SK-N-DZ (cell line): ENCODE results near the gene COMMD4.
"Not testable (repeated sequence)": the region's sequence is repeated elsewhere in the genome, so short reads cannot be mapped to it uniquely, and the experiment has no call there.

Experiments used
- DNase-seq: peaks from one replicate; pipeline ENCODE4 v3.0.0-alpha.2; 2015; ENCODE audit warnings: low spot score

The COMMD4 gene

DNA sequence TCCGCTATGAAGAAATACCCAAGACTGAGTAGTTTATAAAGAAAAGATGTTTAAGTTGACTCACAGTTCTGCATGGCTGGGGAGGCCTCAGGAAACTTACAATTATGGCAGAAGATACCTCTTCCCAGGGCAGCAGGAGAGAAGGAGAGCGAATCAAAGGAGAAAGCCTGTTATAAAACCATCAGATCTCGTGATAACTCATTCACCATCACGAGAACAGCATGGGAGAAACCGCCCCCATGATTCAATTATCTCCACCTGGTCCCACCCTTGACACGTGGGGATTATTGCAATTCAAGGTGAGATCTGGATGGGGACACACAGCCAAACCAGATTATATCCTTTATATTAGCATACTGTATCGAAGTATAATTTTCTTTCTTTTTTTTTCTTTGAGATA is 3.8 kb upstream of the COMMD4 start:
- DNase-seq = peak; percentile 46

DNA sequence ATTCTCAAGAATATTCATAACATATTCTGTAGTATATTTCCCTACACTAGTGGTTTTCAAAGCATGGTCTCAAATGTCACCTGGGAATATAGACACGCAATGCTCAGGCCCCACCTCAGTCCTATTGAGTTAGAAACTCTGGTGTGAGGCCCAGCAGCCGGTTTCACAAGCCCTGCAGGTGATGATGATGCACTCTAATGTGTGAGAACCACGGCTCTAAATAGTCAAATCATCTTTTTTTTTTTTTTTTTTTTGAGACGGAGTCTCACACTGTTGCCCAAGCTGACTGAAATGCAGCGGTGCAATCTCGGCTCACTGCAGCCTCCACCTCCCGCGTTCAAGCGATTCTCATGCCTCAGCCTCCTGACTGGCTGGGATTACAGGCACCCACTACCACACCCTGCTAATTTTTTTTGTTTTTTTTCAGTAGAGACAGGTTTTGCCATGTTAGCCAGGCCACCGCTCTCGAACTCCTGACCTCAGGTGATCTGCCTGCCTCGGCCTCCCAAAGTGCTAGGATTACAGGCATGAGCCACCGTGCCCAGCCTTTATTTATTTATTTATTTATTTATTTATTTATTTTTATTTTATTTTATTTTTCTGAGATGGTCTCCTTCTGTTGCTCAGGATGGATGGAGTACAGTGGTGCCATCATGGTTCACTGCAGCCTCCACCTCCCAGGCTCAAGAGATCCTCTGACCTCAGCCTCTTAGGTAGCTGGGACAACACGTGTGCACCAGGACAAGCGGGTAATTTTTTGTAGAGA is 2.0 kb upstream of the COMMD4 start:
- not testable (repeated sequence) for DNase-seq

DNA sequence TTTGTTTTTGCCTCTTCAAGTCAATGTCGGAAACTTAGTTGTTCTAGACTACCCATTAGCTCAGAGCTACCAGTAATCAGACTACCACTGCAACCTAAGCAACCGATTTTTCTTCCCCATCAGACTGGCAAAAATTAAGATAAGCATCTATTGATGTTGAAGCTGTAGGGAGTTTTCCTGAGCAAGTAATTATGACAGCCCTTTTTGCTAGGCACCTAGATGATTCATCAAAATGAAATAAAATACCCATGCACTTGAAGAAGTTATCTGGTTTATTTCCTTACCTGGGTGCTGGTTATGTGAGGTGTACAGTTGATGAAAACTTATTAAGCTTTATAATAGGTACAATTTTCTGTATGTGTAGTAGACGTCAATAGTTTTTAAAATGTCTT is 554 bp upstream of the COMMD4 start:
- no peak for DNase-seq

DNA sequence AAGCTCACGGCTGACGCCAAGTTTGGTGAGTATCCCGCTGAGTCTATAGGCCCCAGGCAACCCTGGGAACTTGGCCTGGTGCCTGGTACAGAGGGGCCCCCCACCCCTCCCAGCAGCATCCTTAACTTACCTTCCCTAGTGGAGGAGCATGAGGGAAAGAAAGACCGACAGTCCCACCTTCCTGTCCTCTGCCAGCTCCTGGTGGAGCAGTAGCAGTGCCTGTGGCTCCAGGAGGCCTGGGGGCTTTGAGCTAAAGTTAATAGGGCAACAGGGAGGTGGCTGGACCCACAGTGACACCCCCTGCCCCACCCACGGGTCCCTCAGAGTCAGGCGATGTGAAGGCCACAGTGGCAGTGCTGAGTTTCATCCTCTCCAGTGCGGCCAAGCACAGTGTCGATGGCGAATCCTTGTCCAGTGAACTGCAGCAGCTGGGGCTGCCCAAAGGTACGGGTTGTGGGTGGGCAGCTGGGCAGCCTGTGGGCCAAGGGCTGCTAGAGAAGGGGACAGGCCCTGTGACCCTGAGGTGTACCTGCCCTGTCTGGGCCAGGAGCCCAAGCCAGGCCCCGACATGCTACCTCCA is 2.9 kb downstream of the COMMD4 start:
- no peak for DNase-seq

DNA sequence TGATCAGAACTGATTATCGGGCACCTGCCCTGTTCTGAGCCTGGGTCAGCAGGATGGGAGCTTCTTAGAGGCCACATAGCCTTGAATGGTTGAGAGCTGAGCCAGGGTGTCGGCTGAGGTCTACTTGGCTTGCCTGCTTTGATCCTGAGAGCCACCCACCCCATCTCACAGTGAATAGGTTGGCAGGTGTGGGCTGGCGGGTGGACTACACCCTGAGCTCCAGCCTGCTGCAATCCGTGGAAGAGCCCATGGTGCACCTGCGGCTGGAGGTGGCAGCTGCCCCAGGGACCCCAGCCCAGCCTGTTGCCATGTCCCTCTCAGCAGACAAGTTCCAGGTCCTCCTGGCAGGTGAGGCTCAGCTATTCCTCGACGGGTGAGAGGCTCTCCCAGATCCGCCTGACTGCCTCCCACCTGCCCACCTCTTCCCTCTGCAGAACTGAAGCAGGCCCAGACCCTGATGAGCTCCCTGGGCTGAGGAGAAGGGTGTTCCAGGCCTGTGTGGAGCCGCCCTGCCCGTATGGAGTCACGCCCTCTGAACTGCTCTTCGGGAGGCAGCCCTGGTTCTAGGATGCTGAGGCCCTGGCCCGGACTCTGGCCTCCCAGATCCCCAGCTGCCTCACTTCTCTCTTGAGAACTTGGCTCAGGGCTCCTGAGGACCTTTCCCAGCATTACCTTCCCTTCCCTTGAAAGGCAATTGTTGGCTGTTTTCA is 3.8 kb downstream of the COMMD4 start:
- DNase-seq = no peak

DNA sequence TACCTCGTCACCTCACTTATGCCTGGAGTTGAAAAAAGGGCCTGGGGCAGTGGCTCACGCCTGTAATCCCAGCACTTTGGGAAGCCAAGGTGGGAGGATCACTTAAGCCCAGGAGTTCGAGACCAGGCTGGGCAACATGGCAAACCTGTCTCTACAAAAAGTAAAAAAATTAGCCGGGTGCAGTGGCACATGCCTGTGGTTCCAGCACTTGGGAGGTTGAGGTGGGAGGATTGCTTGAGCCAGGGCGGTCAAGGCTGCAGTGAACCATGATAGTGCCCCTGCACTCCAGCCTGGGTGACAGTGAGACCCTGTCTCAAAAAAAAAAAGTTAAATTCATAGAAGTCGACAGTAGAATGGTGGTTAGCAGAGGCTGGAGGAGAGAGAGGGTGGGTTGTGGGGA is 6.4 kb downstream of the COMMD4 start:
- no peak for DNase-seq

DNA sequence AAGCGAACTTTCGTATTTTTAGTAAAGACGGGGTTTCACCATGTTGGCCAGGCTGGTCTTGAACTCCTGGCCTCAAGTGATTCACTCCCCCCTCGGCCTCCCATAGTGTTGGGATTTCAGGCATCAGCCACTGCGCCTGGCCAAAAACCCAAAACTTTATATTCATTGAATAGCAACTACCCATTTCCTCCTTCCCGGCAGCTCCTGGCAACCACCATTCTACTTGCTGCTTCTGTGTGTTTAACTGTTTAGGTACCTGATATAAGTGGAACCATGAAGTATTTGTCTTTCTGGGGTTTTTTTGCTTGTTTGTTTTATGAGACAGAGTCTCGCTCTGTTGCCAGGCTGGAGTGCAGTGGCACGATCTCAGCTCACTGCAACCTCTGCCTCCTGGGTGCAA is 8.1 kb downstream of the COMMD4 start:
- DNase-seq = not testable (repeated sequence)

DNA sequence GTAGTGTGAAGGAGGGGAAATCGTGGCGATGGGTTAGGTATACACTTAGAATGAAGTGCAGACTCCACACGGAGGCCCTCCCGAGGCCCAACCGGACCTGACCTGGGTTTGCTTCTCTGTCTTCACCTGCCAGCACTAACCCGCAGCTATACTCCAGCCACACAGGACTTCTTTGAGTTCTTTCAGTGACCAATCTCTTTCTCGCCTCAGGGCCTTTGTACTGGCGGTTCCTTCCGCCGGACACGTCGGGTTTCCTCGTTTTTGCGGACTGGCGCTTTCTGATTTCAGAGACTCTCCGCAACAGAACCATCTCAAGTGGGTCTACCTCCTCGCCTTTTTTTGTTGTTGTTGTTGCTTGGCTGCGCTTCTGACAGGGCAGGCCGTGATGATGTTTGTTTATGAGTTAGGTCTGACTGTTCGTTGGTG is 10.9 kb downstream of the COMMD4 start, which contains the start of gene NEIL1:
Gene NEIL1 (plus strand): TSS at position 244 of the 426 bp plus-strand sequence. CDS start 1,867 bp downstream, outside the sequence.
- DNase-seq = no peak

DNA sequence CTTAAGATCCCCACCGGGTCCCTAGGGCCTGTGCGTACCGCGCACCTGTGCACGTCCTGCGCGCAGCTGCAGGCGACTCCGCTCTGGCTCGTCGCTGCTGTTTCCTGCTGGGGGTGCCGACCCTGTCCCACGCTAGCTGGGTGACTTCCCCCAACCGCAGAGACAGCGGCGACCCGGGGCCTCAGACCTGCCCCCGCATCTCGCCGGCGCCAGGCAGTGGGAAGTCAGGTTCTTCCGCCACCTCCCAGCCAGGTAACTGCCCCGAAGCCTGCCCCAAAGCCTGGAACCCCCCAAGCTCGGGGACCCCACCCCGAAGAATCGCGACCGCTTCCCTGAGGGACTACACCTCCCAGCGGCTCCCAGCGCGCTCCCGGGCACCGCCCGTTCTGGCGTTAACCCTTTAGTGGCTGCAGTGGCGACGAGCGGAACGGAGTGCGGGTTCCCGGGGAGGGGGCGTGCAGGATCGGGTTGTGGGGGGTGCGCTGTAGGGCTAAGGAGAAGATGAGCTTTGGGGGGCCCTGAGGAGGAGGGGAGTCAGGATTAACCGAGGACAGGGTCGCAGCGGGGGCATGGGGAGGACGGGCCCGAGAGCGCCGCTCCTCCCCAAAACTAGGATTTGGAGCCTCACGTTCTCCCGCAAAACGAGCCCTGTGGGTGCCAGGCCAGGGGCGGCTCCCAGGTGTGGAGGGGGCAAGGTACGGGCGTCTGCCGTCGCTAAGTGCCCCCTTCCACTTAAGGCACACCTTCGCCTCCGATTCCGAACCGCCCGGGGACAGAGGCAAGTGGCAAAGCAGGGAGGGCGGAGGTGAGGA is 11.6 kb downstream of the COMMD4 start:
- DNase-seq = peak; percentile 50

DNA sequence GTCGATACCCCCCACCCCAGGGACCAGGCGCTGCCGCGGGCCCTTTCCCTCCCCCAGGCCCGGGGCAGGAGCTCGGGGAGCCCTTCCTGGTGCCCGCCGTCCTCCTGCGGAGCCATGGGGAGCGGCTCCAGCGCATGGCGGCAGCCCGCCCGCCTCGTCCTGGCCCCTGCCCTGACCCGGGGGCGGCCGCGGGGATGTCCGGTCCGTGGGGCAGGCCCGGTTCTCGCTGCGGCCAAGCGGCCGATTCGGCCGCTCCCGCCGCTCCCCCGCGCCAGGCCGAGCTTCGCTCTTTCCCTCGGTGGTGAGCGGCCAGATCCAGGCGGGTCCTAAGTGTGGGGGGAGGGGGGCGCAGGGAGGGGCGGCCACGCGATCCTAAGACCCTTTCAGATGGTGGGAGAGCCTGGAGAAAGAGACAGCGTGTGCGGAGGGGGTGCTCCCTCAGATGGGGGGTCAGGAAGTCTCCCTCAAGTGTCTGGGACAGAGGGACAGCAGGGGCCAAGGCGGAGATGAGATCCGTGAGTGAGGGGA is 12.2 kb downstream of the COMMD4 start:
- DNase-seq = no peak

DNA sequence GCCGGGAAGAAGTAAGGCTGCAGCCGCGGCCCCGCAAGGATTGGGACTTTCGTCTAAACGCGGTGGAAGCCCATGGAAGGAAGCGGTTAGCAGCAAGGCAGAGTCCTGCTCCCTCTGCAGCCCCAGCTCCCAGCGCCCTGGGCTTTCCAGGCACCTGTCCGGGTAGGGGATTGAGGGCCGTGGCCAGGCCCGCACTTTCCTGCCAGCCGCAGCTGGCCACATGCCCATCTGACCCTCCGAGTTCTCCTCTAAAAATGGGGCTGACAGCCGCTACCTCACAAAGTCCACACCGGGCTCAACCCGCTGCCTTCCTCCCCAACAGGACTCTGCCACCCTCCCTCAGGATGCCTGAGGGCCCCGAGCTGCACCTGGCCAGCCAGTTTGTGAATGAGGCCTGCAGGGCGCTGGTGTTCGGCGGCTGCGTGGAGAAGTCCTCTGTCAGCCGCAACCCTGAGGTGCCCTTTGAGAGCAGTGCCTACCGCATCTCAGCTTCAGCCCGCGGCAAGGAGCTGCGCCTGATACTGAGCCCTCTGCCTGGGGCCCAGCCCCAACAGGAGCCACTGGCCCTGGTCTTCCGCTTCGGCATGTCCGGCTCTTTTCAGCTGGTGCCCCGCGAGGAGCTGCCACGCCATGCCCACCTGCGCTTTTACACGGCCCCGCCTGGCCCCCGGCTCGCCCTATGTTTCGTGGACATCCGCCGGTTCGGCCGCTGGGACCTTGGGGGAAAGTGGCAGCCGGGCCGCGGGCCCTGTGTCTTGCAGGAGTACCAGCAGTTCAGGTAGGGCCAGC is 12.9 kb downstream of the COMMD4 start:
- no peak for DNase-seq

DNA sequence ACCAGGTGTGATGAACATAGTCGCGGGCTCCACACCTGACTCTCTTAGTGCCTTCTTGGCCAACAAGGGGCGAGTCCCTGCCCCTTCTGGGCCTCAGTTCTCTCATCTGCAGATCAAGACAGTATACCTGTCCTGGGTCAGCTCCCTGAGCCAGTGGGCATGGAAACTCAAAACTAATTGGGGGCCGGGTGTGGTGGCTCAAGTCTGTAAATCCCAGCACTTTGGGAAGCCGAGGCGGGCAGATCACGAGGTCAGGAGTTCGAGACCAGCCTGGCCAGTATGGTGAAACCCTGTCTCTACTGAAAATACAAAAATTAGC is 13.4 kb downstream of the COMMD4 start:
- not testable (repeated sequence) for DNase-seq

DNA sequence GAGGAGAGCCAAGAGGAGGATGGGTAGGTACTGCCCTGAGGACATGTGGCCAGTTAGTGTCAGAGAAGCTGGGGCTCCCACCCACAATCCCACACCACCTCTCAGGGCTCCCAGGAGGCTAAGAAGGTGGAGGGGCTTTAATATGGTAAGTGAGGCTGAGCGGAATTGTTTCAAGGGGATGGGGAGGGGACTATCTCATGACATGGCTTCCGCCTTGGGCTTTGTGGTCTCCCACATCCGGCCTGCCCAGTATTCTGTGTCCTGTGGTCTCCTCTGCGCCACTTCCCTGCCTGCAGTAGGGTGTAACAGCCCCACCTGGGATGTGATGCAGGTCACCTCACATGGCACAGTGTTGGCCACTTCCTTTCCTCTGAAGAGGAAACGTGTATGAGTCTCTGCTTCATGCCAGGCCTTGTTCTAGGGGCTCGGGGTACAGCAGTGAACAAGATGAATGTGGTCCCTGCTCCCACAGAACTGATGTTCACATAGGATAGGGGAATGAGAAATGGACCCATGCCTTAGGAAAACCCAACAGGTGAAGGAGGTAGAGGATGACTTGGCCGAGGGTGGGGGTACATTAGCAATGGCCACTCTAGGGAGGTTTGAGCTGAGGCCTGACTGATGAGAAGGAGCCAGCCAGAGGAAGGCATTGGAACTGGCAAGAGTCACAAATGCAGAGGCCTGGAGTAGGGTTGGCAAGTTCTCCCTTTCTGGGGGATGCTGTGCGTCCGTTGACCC is 14.2 kb downstream of the COMMD4 start:
- no peak for DNase-seq

DNA sequence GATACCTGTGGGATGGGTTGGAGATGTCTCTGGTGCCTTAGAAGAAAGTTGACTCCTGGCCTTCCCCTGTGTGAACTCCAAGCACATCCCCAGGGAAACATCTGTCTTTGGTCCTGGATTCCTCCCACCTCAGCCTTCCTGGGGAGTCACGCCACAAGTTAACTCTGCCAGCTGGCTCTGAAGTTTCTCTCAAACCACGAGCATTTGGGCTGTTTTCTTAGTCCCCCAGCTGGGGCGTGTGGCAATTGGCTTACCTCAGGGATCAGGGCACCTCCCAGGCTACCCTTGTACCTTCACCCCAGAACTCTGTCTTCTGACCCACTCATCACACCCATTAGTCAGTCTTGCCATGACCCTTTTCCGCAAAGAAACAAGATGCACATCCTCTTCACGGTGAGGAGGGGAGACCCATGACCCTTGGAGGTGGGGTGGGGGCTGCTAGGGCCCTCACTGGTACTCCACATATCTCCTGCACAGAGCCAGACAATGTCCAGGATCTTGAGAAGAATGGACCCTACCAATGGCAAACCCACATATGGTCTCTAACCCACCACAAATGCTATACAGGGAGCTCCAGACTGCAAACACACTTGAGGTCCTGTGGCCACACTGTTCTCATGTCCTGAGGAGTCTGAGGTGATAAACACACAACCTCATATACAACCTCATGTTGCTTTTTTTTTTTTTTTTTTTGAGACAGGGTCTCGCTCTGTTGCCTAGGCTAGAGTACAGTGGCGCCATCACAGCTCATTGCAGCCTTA is 14.9 kb downstream of the COMMD4 start:
- DNase-seq = no peak

DNA sequence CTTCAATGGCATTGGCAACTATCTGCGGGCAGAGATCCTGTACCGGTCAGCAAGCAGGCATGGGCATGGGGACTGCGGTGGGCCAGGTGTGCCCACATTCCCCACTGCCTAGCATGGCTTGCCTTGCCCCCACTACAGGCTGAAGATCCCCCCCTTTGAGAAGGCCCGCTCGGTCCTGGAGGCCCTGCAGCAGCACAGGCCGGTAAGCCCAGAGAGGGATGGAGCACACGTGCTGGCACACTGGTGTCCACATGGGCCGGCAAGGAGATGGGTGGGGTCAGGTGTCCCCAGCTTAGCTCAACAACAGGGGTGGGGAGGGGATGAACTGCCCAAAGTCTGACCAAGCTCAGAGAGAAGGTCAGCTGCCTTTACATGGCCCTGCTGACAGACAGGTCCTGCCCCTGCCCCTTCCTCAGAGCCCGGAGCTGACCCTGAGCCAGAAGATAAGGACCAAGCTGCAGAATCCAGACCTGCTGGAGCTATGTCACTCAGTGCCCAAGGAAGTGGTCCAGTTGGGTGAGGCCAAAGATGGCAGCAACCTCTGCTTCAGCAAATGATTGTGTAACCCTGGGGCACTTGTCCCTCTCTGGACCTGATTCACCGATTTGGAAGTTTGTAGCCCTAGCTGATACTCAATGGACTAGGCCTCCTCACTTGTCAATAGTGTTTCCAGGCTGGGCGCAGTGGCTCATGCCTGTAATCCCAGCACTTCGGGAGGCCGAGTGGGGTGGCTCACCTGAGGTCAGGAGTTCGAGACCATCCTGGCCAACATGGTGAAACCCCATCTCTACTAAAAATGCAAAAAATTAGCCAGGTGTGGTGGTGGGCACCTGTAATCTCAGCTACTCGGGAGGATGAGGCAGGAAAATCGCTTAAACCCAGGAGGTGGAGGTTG is 16.6 kb downstream of the COMMD4 start:
- no peak for DNase-seq

DNA sequence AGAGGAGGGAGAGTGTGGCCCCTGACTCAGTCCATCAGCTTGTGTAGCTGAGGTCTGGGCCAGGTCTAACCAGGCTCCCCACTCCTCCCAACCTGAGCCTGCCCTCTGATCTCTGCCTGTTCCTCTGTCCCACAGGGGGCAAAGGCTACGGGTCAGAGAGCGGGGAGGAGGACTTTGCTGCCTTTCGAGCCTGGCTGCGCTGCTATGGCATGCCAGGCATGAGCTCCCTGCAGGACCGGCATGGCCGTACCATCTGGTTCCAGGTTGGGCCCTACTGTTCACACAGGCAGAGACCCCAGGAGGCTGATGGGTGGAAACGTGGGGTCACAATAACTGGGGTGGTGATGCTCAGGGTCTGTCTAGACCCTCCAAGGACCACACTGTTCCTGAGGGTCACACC is 17.7 kb downstream of the COMMD4 start:
- no peak for DNase-seq

DNA sequence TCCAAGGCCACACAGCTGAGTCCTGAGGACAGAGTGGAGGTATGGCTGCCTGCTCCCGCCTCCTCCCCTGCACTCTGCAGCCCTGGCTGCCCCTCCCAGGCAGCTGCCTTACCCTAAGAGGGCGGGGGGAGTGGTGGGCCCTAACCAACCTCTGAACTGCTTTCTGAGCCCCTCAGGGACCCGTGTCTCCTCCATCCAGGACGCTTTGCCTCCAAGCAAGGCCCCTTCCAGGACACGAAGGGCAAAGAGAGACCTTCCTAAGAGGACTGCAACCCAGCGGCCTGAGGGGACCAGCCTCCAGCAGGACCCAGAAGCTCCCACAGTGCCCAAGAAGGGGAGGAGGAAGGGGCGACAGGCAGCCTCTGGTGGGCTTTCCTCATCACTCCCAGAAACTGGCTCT is 18.6 kb downstream of the COMMD4 start:
- DNase-seq = no peak

DNA sequence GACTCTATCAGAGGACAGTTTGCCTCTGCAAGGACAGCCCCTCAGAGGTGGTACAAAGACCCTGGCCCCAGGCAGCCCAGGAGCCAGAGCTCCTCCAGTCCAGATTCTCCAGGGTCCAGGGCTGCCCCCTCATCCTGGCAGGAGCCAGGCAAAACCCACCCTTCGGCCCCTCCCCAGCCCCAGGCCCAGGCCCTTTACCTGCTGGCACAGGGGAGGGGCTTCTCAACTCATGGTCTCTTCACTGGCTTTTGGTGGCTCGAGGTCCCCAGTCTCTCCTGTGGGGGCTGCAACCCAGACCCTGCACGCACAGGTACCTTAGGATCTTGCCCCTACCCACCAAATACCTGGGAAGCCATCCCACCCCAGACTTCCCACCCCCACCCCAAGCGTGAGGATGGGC is 19.5 kb downstream of the COMMD4 start:
- no peak for DNase-seq
